ENCODE results near the gene ATP8A2.

ATP8A2 gene

DNA sequence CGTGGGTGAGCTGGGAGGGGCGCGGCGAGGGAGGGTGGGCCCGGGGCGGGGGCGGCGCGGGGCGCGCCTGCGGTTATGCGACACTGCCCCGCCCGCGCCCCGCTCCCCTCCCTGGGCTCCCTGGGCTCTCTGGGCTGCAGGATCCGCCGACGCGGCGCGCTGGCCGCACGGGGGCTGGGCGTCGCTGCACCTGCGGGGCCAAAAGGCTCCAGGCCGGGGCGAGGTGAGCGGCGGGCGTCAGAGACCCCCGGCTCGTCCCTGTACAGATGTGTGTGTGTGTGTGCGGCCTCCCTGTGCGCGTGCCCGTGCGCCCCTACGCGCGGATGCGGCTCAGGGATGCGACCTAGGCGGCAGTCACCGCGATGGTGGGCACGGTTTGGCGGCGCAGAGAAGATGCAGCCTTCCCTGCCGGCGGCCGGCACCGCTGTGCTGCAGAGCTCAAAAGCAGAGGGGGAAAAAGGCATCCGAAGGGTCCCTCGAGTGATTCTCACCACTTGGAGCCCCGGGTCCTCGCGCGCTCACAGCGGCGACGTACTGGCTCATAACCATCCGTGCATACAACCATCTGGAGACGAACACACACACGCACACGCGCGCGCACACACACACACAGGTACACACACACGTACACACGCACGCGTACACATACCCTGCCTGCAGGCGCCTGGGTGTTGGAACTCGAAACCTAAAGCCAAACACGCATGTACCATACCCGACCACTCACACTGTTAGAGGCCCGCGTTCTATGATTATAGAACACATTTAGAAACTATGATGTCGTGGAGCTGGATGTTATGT lies 709 bp downstream of the ATP8A2 start:
- peak overlapping the region; percentile 40; the same call in 1 of the 2 replicates for H3K4me3 ChIP-seq (ENCODE audit: low read length)
- no peak for TF ChIP-seq ZNF274 (IDR thresholded peaks at IDR 0.05; ENCODE audit: low read depth, low read length)

DNA sequence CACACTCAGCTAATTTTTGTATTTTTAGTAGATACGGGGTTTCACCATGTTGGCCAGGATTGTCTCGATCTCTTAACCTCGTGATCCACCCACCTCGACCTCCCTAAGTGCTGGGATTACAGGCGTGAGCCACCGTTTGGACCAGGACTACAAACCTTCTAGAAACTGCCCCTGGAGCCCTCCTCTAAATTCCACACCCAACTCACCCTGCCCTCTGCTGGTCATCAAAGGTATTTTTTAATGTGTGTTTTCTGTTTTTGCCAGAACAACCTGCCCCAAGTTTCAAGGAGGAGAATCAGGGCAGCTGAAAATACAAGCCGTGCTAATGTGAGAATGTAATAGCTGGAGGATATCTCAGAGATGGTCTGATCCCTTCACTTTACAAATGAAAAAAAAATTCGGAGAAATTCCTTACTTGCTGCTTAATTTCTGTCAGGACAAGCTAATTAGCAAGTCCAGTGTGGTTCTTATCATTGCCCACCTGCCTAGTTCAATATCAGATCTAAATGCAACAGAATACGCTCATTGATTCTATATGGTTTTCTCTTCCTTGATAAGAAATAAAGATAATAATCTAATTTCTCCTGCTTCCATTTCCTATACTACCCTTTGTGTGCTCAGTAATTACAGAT lies 4.1 kb downstream of the ATP8A2 start:
- no peak for TF ChIP-seq ZNF274 (IDR thresholded peaks at IDR 0.05; ENCODE audit: low read depth, low read length)
- H3K4me3 ChIP-seq (ENCODE audit: low read length): no peak overlapping the region

DNA sequence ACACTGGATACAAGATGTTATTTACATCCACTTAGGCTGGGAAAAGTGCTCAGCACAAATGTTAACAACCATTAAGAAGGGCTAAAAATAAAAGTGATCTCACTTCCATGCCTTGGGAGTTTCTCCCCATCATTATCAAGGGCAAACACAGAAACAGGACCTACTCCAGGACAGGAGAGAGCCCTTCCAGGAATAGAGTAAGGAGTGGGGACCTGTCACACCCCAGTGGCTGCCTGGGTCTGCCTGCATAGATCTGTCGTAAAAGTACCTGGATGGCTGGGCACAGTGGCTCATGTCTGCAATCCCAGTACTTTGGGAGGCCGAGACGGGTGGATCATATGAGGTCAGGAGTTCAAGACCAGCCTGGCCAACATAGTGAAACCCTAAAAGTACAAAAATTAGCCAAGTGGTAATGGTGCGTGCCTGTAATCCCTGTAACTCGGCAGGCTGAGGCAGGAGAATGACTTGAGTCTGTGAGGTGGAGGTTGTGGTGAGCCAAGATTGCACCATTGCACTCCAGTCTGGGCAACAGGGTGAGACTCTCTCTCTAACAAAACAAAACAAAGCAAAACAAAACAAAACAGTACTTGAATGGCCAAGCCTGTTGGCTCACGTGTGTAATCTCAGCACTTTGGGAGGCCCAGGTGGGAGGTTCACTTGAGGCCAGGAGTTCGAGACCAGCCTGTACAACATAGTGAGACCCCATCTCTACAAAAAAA lies 5.6 kb downstream of the ATP8A2 start:
- H3K4me3 ChIP-seq (ENCODE audit: low read length): no peak overlapping the region
- TF ChIP-seq ZNF274 (IDR thresholded peaks at IDR 0.05; ENCODE audit: low read depth, low read length): no peak

GRCh38 chr13:25378528-25378927 lies 6.8 kb downstream of the ATP8A2 start:
- TF ChIP-seq ZNF274 (IDR thresholded peaks at IDR 0.05; ENCODE audit: low read depth, low read length): no peak
- H3K4me3 ChIP-seq (ENCODE audit: low read length): no peak overlapping the region

- no peak overlapping the region for H3K4me3 ChIP-seq (ENCODE audit: low read length)
- no peak for TF ChIP-seq ZNF274 (IDR thresholded peaks at IDR 0.05; ENCODE audit: low read depth, low read length)
Measured at GRCh38 chr13:25379011-25379410, 7.2 kb downstream of the ATP8A2 start.

DNA sequence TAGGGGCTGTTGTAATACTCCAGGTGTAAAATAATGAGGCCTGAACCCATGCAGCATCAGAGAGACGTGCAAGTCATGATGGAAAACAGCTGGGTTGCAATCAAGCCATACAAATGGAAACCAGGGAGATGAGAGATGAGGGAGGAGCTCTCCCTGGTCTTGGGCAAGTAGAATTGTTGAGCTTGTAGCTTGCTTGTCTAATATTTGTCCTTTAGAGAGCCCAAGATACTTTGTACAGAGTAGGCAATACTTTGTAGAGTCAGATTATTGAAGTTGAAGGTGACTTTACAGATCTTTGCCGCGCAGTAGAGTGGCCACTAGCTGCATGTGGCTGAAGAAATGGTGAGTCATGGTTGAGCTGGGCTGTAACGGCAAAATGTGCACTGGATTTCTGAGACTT lies 8.3 kb downstream of the ATP8A2 start:
- no peak for TF ChIP-seq ZNF274 (IDR thresholded peaks at IDR 0.05; ENCODE audit: low read depth, low read length)
- H3K4me3 ChIP-seq (ENCODE audit: low read length): no peak overlapping the region

- no peak overlapping the region for H3K4me3 ChIP-seq (ENCODE audit: low read length)
- TF ChIP-seq ZNF274 (IDR thresholded peaks at IDR 0.05; ENCODE audit: low read depth, low read length): no peak
Measured at GRCh38 chr13:25380741-25381324, 9.1 kb downstream of the ATP8A2 start.

DNA sequence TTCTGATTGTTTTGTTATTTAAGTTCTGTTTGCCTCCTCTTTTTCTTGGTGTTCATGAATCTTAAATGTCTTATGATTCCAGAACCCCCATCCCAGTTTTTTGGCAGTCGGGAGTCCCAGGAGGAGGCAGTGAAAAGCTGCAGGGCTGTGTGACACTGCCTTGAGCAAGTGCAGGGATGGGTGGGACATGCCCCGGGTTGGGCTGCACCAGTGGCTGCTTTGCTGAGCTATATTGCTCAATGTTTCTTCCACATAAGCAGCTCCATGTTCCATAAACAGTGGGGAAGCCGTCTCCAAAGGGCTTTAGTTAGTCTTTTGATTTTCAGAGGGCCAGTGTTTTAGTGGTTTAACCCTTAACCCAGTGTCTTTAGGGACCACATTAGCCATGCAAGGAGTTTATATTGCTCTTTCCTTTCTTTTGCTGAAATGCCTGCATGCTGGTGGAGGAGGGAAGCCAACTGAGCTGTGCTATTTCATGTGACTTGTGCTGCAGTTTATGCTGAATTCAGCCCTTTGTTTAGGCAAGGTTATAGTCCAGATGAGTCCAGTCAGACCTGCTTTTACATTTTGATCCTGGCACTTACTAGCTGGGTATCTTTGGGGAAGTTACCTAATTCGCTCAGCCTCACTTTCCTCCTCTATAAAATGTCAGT lies 13.1 kb downstream of the ATP8A2 start:
- no peak for TF ChIP-seq ZNF274 (IDR thresholded peaks at IDR 0.05; ENCODE audit: low read depth, low read length)
- H3K4me3 ChIP-seq (ENCODE audit: low read length): no peak overlapping the region

- no peak overlapping the region for H3K4me3 ChIP-seq (ENCODE audit: low read length)
Measured at GRCh38 chr13:25391932-25392331, 20.2 kb downstream of the ATP8A2 start.

GRCh38 chr13:25394402-25395060 lies 22.8 kb downstream of the ATP8A2 start:
- no peak overlapping the region for H3K4me3 ChIP-seq (ENCODE audit: low read length)
- no peak for TF ChIP-seq ZNF274 (IDR thresholded peaks at IDR 0.05; ENCODE audit: low read depth, low read length)

More at GRCh38 chr13:25391932-25392331, 20.2 kb downstream of the ATP8A2 start:
- no peak for TF ChIP-seq ZNF274 (IDR thresholded peaks at IDR 0.05; ENCODE audit: low read depth, low read length)

DNA sequence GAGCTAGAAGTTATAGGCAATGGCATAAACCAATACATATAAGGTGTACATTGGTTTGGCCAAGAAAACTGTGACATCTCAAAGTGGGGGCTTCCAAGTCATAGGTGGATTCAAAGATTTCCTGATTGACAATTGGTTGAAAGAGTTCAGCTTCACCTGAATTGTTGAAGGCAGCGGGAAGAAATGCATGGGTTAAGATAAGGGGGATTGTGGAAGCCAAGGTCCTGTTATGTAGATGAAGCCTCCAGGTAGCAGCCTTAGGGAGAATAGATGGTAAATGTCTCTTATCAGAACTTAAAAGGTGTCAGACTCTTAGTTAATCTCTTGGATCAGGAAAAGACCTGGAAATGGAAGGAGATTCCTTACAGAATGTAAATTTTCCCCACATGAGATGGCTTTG lies 26.0 kb downstream of the ATP8A2 start:
- H3K4me3 ChIP-seq (ENCODE audit: low read length): no peak overlapping the region
- TF ChIP-seq ZNF274 (IDR thresholded peaks at IDR 0.05; ENCODE audit: low read depth, low read length): no peak

DNA sequence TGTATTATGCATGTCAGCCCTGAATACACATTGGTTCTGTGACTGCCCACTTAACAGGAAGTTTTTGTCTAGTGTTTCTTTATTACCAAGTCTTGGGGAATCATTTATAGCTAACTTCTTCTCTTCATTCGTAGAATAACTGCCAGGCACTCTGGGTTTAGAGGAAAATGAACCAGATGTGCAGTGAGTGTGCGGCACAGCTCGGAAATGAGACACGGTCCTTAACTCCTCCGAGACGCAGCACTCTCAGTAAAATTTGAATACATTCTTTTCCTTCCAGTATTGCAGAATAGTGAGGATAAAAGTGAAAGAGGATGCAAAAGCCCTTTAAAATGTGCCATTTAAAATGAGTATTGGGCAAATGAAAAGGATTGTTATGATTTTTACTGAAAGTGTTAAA lies 29.2 kb downstream of the ATP8A2 start:
- no peak overlapping the region for H3K4me3 ChIP-seq (ENCODE audit: low read length)
- no peak for TF ChIP-seq ZNF274 (IDR thresholded peaks at IDR 0.05; ENCODE audit: low read depth, low read length)

DNA sequence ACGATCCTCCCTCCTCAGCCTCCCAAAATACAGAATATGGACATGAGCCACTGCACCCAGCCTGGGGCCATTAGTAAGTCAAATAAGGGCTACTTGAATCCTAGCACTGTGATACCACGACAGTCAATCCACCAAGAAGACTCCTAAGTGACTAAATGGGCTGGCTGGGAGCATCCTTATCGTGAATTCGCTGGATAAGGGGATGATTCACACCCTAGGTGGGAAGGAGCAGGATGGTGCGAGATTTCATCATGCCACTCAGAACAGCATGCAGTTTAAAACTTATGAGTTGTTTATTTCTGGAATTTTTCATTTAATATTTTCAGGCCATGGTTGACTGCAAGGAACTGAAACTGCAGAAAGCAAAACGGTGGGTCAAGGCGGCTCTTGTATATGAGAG lies 30.2 kb downstream of the ATP8A2 start:
- no peak for TF ChIP-seq ZNF274 (IDR thresholded peaks at IDR 0.05; ENCODE audit: low read depth, low read length)

More for the DNA sequence above, 30.2 kb downstream of the ATP8A2 start:
- no peak overlapping the region for H3K4me3 ChIP-seq (ENCODE audit: low read length)

Measured in GM08714 (cell line).